Liver (tissue), 2 donors: Measurements from ENCODE around the gene USP35.

Experiments used
- CTCF ChIP-seq: fragments of 150-350 bp; IDR thresholded peaks from 2 replicates; pipeline ENCODE4 v1.5.1; 2017; ENCODE audit warnings: improper control_type of control experiment, low read depth, low read length; ENCODE audit not compliant: missing input control
- MAX ChIP-seq: IDR thresholded peaks from 2 replicates; pipeline ENCODE4 v1.6.1; 2016; ENCODE audit warnings: antibody characterized with exemption
- donor health status: healthy.

GRCh38 chr11:78241475-78241874 lies 52.8 kb downstream of the USP35 start:
- TF ChIP-seq MAX (no peak), CTCF (no peak)
